HG03571 (cell line): ENCODE data around the gene CD52.

Source experiments
- ATAC-seq: cut with Tn5 transposase; IDR thresholded peaks from one replicate; pipeline ENCODE4 v1.9.1; 2021; ENCODE audit not compliant: unreplicated experiment

CD52 gene, protein sequence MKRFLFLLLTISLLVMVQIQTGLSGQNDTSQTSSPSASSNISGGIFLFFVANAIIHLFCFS

DNA sequence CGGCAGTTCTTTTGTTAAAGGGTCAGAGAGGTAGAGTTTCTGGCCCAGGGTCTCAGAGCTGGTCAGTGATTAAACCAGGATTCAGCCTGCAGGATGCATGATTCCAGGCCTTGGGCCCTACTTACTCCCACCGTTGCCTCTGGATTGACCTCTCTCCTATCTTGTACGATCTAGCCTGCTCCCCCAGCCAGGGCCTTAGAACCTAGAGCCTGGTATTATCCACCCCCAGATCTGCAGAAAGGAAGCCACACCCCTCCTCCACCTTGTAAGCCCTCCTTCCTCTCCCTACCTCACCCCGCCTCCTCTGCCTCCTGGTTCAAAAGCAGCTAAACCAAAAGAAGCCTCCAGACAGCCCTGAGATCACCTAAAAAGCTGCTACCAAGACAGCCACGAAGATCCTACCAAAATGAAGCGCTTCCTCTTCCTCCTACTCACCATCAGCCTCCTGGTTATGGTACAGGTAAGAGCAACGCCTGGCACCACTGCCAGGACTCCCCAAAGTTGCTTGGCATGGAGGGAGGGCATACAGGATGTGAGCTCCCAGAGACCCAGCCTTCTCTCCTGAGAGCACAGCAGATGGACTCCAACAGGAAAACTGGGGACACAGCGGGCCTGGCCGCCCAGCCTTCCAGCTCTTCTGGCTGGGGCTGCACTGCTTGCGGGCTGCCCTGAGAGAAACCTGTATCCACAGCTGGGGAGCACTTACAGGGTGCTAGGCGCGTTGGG, at the start of gene CD52:
Gene CD52 (plus strand): TSS at position 347 of the 726 bp plus-strand sequence. CDS start 60 bp downstream, at position 407.
- no peak for ATAC-seq

DNA sequence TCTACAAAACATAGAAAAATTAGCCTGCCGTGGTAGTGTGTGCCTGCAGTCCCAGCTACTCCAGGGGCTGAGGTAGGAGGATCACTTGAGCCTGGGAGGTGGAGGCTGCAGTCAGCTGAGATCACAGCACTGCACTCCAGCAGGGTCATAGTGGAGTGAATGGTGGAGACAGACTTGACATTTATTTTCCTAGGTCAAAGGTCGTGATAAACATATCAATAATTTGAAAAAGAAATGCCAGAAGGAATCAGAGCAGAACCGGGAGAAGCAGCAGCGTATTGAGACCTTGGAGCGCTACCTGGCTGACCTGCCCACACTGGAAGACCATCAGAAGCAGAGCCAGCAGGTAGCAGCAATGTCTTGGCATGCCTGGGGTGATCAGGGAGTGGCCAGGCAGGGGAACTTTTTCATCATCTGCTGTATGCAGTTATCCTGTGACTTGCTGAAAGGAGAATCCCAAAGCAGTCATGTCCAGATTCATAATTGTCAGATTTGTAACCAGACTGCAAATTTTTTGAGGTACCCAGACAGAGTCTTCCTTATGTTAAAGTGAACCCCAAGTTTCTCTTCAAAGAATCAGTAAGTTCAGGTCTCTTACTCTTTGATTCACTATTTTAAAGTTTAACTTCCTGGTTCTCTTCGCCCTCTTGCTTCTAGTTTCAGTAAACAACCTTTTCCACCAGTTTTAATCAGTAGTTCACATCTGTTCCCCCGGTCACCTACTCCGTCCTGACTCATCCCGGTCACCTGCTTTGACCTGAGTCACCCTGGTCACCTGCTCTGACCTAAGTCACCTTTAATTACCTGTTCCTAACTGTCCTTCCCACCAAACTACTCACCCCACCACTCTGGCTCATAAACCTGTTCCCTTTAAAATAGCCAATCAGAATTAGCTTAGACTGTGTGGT, 49.2 kb upstream of the CD52 start:
- ATAC-seq = no peak

DNA sequence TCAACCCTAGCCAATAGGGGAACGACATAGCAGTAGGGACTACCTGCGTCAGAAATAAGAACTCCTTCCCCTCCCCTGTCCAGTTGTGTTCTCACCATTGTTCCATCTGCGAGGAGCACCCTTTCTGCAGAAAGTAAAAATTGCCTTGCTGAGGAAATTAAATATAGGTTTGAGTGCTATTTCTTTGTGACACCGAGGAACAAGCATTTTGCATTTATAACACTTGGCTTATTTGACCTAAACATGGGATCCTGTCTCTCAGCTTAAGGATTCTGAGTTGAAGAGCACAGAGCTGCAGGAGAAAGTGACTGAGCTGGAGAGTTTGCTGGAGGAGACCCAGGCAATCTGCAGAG, 48.6 kb upstream of the CD52 start:
- ATAC-seq = no peak

DNA sequence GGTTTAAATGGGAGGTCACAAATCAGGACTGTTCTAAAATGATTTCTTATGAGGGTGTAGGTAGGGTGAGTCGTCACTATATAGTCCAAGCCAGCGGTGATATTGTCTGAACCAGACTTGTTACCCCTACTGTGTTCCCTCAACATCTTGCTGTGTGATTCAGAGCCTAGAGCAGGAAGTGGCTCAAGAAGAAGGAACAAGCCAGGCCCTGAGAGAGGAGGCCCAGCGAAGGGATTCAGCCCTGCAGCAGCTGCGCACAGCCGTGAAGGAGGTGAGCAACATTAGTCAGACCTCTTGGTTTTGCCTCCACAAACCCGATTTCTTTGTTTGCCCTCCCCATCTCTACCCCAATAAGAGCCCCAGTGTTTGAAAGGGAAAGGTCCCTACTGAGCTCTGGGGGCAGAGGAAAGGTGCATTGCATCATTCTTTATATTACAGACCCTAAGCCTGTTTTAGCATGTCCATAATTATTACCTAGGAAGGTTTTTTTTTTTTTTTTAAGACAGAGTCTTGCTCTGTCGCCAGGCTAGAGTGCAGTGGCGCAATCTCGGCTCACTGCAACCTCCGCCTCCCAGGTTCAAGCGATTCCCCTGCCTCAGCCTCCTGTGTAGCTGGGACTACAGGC, 42.8 kb upstream of the CD52 start:
- no peak for ATAC-seq

DNA sequence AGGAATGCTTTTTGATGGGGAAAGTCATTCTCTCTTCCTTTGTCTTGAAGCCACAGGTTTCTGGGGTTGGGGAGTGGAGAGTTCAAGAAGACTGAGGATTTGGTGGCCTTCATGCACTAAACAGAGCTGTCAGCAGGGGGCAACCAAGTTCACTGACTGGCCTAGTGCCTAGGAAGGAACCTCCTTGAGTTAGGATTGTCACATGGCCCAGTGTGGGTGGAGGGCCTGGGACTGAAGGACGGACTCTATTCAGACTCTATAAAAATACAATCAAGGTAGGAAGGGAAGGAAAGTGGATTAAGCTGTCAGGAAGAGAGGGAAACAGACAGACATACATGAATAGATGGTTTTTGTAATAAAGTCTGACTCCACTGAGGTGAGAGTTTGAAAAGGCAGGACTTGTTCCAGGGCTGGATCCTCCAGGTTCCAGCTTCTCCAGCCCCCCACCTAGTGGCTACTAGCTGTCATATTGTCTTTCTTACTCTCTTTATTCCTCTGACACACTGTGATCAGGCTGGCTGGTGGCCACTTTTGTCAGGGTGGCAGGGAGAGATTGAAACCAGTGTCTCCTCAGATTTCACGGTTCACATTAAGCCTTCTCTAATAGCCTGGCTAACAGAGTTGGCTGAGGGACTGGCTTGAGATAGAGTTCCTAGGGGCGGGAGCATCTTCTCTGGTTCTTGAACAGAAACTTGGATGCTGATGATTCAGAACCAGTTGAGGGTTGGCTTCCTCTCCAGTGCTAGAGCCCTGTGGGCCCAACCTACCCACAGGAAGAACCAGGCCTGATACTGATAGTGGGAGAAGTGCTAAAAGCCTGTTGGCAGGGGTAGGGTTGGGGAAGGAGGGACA, 42.0 kb upstream of the CD52 start:
- ATAC-seq = no peak

DNA sequence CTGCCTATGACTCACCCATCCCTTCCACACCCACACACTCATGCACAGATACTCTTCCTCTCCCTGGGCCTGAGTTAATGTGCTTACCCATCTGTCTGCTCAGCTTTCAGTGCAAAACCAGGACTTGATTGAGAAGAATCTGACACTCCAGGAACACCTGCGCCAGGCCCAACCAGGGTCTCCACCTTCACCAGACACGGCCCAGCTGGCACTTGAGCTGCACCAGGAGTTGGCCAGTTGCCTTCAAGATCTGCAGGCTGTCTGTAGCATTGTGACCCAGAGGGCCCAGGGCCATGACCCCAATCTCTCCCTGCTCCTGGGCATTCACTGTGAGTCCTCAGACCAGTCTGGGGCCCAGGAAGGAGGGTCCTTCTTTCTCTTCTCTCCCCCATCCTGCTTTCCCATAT, 41.3 kb upstream of the CD52 start:
- ATAC-seq = no peak

DNA sequence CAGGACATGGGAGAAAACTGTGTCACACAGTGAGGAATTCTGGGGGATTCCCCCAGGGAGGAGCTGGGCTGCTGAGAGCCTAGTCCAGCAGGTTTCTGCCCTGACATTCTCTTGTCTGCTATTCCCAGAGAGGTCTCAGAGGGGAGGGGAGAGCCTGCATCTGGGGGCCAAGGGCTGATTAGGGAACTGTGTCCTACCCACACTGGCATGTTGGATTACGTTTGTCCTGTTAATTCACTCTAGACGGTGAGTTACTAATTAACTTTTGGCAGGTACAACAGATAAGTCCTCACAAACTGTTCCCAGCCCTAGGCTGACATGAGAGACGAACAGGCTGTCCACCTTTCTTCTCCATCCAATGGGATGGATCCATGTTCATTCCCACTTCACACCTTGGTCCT, 40.5 kb upstream of the CD52 start:
- ATAC-seq = no peak

DNA sequence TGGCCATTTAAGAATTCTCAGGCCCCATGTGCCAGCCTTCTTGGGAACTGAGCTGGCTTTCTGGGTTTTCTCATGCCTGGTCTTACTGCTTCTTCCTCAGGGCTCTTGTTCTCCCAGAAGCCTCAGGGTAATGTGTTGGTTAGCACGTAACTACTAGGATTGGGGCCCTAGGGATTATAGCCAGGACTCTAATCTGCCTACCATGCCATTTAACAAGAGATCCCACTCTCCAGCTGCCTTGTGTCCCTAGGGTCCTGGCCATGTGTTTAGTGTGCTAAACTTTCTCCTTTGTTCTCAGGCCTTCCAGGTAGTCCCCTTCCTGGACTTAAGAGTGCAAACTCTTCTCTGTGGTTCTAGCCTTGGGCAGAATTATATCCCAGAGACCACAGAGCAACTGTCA, 40.0 kb upstream of the CD52 start:
- ATAC-seq = no peak

DNA sequence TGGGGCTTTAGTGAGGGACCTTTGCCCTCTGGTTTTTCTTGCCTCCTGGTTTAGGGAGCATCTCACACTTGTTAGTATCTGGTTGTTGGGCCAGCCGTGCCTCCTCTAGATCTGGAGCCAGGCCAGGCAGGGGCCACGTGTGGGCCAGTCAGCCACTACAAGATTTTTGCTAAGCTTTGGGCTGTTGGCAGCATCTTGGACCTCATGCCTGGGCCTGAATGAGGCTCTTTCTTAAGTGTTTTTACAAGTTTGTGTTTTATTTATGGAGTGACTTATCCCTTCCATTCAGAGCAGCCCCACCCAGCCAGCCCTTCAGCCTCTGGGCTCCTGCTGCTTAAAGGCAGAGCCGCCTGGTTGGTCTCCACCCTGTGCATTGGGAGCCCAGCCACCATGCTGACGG, 39.5 kb upstream of the CD52 start:
- no peak for ATAC-seq

DNA sequence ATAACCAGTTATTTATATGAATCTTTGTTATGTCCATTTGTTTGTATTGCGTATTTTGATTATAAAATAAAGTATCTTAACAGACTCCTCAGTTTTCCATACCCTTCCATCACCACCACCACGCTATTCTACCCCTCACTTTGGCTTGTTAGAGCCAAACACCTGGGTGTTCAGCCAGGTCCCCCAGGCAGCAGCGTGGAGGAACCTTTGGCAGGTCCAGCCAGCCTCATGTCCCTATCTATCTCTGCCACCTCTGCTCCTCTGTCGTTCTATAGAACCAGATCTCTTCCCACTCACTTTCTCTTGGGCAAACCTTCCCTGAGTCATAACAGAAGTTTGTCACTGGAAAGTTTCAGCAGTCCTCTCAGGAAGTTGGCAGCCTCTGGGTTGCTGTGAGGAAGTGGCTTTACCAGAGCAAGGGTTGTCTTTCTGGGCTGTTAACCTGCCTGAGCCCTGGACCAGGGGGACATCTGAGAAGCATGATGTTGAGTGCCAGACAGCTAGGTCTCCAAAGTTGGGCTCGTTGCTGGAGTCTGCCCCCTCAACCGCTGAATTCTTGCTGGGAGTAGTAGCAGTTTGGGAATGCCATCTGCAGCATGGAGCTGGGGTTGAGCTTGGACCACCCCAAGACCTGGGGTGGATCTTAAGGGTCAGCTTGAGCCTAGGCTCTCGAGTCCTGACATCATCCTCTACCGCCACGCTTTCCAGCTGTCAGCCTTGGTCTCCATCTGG, 38.9 kb upstream of the CD52 start:
- no peak for ATAC-seq

DNA sequence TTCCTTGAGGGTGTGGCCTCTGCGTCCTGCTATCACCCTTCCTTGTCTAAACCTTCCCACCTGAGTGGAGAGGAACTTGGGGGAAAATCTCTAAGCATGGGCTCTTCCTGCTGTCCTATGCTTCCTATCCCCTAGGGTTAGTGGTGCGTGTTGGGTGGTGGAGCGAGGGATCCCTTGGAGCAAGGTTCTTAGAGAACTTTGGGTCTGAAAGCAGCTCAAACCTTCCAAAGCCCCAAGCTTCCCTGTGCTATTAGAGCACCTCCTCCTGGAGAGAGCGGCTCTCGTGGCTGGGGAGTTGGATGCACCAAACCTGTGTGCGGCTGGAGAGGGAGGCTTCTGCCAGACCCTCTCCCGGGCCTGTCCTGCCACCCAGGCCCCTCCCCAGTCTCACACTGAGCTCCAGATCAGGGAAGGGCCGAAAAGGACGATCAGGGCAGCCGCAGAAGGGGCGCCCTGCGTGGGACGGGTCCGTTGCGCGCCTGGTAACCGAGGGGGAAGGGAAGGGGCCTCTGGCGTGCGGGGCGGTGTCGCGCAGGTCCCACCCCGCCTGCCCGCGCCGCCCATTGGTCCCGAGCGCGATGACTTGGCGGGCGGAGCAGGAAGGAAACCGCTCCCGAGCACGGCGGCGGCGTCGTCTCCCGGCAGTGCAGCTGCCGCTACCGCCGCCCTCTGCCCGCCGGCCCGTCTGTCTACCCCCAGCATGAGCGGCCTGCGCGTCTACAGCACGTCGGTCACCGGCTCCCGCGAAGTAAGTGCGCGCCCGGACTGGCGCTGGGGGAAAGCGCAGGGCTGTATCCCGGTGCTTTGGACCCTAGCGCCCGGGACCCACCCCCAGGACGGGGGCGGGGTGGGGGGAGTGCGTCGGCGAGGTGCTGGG, 38.1 kb upstream of the CD52 start, which contains the start of gene SH3BGRL3:
Gene SH3BGRL3 (plus strand): TSS at position 631 of the 877 bp plus-strand sequence. CDS start 70 bp downstream, at position 701.
- ATAC-seq = peak; percentile 67

DNA sequence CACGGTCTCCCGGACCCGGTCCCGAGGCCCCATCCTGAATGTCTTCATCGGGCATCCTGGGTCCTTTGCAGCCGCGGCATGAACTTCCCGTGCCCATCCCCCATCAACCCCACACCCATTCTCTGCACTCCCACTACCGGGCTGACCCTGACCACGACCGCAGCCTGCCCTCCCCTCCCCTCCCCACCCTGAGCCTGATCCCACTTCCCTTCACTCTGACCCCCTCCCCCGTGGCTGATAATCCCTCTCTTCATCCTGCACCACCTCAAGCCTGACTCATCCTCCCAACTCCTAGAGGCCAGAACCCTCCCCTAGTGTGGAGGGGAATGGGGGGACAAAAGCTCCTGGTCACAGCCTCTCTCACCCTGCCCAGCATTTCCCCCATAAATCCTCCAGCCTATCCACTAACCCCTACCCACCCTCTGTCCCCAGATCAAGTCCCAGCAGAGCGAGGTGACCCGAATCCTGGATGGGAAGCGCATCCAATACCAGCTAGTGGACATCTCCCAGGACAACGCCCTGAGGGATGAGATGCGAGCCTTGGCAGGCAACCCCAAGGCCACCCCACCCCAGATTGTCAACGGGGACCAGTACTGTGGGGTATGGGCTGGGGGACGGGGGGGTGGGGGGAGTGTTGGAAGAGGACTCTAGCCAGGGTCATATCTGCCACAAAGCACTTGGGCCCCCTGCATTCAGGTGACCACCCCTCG, 37.3 kb upstream of the CD52 start:
- no peak for ATAC-seq

DNA sequence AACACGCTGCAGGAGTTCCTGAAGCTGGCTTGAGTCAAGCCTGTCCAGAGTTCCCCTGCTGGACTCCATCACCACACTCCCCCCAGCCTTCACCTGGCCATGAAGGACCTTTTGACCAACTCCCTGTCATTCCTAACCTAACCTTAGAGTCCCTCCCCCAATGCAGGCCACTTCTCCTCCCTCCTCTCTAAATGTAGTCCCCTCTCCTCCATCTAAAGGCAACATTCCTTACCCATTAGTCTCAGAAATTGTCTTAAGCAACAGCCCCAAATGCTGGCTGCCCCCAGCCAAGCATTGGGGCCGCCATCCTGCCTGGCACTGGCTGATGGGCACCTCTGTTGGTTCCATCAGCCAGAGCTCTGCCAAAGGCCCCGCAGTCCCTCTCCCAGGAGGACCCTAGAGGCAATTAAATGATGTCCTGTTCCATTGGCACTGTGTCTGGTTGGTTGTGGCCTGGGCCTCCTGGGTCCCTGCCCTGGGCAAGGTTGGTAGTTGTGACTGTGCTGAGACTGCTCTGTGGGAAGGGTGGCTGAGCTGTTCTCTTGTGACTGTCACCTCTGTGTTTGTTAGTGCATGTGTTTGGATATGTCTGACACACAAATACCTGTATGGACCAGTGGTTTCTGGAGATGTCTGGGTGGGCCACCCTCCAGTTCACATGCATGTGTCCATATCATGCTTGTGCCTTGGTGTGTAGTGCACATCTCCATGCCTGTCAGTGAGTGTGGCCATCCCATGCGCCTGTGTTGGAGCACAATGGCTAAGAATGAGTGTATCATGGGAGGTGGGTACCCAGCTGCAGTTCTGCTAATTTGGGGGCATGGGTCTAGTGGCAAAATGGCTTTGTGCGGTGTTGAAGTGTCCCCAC, 36.4 kb upstream of the CD52 start:
- no peak for ATAC-seq

DNA sequence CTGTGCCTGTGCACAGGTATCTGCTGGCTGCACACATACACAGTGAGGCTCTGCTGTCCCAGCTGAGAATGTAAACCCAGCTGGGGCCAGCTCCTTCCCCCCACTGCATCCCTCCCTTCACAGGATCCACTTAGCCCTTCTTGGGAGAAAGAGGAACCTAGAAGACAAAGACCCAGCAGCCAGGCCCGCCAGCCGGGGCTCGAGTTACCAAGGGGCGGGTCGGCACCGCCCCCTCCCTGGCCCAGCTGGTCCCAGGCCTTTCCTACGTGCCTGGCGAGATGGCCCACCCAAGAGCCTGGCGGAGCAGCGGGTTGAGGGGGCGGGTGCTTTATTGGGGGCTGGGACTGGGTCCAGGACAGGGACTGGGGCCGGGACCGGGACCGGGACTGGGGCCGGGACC, 35.8 kb upstream of the CD52 start:
- no peak for ATAC-seq

DNA sequence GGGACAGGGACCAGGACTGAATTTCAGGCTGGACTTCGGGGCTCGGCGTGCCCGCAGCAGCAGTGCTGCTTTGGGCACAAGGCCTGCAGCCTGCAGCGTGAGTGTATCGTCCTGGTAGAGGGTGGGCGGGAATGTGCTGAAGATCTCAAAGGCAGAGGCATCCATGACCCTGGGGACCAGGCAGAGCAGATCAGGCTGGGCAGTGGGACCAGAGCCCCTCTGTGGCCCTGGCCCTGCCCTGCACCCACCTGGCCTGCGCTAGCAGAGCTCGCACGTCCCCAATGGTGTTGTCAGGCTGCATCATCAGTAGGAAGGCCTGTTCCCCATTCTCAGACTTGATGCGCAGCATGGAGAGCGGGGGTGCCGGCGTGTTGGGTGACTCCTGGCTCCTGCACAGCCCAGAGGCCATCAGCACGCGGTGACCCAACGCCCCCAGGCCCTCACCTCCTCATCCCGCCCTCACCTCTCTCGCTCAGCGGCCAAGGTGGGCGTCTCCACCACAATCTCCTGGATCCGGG, 35.3 kb upstream of the CD52 start:
- no peak for ATAC-seq

DNA sequence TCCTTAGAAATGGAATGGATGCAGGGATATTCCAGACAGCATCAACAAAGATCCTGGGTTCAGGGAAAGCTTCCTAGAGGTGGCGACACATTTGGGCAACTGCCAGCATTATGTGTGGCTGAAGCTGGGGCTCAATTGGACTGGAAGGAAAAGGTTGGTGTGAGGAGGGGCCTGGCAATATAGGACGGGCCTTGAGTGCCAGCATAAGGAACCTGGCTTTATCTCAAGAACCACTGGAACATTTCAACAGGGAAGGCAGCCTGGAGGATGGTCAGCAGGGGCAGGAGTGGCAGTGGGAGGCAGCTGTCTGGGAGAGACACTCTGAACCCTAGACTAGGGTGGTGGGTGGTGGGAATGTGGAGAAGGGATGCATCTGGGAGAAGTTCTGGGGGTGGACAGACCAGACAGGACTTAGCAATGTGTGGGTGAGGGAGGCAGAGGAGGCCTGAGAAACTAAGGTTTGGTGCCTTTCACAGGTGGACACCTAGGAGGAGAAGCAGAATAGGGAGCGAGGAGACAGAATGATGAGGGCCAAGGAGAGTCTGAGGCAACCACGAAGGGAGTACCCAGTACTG, 34.4 kb upstream of the CD52 start:
- ATAC-seq = no peak
